Measurements from ENCODE around the gene PREP.
"Not testable (repeated sequence)": the region's sequence is repeated elsewhere in the genome, so short reads cannot be mapped to it uniquely, and the experiment has no call there.

Gene PREP

DNA sequence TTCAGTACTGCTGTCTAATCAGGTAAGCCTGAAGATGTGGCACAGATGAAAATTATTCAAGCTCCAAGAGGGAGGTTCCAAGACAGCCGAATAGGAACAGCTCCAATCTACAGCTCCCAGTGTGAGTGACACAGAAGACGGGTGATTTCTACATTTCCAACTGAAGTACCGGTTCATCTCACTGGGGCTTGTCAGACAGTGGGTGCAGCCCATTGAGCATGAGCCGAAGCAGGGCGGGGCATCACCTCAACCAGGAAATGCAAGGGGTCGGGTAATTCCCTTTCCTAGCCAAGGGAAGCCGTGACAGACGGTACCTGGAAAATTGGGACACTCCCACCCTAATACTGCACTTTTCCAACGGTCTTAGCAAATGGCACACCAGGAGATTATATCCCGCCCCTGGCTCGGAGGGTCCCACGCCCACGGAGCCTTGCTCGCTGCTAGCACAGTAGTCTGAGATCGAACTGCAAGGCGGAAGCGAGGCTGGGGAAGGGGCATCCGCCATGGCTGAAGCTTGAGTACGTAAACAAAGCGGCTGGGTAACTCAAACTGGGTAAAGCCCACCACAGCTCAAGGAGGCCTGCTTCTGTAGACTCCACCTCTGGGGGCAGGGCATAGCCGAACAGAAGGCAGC lies 64.4 kb downstream of the PREP start:
- DNase-seq: not testable (repeated sequence)

DNA sequence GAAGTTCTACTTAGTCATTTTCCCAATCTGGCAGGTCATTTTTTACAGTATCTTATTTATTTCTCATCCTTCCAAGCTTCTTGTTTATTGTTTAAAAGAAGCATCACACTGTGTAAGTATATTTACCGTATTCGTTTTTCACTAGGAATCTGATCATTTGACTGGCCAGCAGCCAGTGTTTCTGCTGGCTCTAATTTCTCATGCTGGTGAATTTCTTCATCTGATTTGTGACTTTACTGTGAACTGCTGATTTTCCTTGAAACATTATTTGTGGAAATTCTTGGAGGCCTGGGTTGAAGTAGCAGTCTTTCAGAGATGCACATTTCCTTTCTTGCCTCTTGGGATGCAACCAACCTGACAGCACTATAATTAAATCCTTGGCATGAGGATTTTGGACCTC lies 65.9 kb downstream of the PREP start:
- no peak for DNase-seq

DNA sequence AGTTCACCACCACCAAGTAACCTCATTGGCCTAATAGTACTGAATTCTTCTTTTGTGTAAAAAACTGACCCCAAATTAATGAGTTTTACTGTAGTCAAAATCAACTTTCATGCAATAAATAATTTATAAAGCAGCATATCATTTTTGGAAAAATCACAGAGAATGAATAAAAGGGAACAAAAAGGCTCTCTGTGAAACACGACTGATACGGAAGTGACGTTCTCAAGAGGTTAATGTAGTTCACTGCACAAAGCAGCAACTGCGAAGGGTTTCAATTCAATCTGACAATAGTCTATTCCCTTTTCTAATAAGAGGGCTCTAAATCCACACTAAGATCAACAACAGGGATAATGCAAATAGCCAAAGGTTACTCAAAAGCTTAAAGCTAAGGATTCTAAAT lies 70.3 kb downstream of the PREP start:
- DNase-seq: no peak

DNA sequence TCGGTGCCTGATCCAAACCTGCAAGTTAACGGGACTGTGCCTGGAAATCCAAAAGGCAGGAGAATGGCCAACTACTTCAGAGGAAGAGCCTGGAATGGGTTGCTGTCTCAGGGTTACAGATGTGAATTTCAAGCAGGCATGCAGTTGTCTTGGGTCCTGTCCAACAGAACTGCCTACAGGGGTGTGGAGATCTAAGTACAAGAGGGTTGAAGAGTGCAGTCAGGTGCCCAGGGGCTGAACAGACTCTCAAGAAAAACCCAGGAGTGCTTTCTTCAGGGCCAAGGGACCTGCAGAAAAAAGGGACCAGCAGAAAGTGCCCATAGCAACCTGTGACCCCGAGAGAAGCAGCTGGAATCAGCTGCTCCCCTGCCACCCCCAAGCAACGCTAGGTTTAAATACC lies 71.0 kb downstream of the PREP start:
- no peak for DNase-seq

DNA sequence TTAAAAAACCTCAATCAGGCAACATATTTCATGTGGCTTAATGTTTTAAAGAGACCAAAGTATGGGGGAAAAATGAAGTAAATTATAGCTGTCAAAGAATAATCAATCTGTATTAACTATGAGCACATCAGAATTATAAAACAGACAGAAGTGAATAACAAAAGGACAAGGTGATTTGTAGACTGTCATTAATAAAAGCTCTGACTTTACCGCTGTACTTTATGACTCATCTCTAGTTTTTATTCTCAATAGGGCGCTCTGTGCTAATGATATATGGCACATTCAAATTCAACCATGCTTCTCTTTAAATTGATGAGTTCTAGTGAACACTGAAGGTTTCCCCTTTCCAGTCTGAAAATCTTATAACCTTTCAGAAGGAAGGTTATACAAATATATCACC lies 72.0 kb downstream of the PREP start:
- DNase-seq: no peak

DNA sequence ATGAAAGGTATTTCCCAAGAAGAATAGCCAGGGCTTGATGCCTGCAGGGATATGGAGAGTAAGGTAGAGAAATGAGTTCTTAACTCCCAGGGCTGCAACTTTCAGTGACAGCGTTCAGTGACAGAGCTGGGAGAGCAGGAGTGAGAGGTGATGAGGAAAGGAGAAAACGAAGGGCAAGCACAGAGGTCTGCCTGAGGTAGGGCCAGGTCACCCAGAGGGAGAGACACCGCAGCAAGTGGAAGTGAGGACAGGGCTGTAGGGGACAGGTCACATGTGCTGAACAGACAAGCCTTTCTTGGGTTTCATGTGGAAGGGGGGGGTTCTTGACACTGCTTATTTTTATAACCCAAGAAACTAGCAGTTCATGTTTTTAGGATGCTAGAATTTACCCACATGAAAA lies 72.5 kb downstream of the PREP start:
- no peak for DNase-seq

DNA sequence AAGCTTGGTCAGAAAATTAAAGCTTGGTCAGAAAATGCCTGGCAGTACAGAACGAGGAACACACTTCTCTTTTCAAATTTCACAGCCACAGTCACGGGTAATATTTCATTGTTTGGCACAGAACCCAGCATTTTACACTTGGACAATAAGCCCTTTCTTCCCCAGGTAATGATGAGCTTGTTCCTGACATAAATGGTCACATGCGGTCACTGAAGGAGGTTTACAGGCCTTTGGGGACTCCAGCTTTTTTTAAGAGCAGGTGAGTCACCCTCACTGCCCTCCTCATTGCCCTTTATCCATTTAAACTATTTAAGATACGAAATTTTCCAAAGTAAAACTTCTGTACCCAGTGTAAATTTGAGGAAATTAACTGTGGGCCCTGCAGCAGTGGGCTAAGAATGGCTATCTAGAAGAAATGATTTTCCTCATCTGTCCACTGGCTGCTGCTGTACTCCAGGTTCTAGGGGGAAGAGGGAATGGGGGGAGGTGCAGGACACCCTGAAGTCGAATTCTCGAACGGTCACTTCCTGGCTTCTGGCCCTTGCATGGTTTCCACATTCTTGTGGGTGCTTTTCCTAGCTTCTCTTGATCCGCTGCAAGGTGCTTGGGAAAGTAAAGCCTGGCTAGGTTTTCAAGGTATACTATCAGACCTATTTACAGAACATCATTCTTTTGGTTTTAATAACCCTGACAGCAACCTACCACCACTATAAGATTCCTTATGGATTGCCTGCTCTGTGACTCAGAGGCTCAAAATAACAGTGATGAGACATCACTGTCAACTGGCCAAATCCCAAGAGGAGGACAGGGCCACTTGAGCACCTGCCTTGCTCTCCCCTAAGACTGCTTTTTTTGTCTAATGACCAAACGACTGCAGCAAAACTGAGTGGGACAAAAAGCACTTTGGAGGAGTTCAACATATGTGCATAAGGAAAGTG lies 75.8 kb downstream of the PREP start:
- peak; percentile 29 to 52 for DNase-seq

DNA sequence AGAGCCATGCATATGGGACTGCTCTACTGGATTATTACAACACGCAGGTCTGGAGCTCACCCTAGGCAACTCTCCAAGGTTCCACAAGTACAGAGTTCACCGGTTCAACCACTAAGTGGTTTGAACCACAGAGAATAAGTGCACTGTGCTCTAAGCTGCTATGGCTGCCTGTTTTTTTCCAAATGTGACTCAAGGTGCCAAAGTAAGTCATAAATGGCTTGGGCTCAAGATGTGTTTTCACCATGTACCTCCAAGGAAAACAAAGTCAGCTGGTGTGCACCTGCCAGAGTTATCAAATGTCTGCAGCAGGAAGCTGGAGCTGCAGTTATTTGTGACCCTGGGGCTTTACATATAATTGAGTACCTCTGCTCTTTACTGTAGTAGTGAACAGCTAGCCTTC lies 76.7 kb downstream of the PREP start:
- DNase-seq: no peak

DNA sequence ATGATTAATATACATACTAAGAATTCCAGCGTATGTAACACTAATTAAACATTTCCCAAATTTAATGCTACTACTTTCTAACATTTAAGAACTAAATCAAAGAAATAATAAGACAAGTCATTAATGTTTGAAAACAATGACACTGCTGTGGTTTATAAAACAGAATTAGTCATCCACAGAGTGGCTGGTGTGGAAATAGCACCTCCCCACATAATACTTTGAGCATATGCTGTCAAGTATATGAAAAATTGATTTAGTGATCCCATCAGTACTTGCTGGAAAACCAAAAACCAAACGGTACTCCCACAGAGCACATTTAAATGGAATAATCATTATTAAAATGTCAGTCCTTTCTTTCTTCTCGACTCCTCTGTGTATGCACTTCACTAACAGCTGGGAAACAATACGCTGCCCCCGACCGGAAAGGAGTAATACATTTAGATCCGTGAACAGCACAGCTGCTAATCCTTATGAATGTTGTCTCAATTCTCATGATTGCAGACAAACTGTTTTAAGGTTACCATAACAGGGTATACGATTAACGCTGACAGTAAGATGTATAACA lies 78.4 kb downstream of the PREP start:
- no peak for DNase-seq

DNA sequence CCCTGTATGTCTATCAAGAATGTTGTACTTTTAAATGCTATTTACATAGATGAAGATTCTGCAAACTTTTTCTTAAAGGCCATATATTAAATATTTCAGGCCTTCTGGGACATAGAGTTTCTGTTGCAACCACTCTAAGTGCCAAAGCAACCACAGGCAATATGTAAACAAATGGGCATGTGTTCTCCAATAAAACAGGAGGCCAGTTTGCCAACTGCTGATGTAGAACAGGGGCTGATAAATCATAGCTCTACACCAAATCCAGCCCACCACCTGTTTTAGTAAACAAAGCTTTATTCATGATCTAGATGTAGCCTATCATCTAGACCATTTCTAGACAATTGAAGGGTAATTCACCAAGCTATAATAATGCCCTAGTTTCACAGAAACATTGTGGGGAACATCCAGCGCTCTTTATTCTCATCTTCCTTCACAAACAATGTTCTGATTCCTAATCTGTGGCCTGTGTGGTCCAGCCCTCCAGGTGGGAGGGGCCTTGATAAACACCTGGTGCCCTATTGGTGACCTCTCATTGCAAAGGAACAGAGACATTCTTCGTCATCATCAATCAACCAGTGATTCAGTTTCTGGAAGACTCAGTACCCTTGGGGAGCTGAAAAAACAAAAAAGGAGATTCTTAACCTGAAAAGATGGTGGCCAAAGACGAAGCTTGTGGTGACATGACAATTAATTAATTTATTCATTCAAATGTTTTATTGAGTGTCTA lies 80.2 kb downstream of the PREP start:
- DNase-seq: no peak

DNA sequence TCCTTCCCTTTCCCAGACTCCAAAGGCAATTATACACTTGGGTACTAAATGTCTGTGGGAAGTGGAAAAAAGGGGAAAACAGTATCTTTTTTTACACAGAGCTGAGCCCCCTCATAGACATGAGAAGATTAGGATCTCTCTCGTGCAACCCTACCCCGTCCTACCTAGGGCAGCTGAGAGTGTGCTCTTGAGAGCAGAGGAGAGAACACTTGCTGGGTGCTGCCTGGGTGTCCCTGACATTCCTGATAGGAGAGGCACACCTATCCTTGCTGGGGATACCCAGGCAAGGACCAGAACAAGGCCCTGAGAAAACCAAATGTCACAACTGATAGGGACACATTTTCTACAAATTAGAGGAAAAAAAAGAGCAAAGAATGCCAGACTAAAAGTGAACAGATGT lies 81.2 kb downstream of the PREP start:
- DNase-seq: no peak

DNA sequence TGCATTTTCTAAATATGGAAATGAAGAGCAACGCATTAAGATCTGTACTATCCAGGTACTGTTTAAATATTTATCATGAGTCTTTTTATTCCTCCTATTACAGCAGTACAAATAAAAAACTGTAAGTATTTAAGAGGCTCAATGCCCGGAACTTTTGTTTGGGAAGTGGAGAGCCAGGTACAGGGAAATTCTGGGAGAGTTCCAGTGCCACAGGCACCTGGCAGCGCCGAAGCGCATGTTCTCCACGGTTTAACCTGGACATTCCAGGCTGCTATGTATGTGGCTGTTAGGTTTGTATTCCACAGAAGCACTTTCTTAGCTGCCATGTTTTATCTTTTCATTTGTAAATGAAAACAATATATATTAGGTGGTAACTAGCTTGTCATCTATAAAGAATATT lies 81.7 kb downstream of the PREP start:
- DNase-seq: no peak

DNA sequence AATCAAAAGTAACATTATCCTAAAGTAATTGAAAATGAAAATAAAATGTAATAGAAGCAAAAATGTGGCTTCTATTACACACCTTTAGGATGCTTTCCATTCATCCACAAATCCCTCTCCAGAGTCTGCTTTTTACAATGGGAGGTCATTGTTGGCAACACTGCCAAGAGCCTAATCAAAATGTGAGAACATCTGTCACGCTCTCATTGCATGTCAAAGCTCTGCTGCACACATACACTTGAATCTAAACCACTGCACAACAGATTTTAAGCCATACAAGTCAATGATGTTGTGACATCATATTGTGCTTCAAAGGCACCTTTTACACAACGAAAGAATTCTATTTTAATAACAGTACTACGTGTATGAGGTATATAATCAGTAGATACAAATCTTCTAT lies 82.1 kb downstream of the PREP start:
- no peak for DNase-seq

DNA sequence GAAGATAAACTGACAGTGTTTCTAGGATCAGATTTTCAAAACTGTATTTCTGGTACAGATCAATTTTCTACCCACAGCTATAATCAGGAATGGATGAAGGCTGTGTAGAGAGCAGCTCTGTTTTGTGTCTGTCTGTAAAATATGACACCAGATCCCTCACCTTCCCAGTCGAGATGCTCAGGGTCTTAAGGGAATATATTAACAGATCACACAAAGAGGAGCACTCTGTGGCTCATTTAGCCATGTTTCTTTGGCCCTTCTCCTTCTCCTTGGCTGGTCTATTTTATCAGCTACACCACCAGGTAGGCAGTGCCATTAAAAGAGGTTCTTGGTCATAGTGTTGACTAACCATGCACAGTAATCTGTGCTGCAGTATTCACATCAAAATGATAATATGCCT lies 82.6 kb downstream of the PREP start:
- no peak for DNase-seq

DNA sequence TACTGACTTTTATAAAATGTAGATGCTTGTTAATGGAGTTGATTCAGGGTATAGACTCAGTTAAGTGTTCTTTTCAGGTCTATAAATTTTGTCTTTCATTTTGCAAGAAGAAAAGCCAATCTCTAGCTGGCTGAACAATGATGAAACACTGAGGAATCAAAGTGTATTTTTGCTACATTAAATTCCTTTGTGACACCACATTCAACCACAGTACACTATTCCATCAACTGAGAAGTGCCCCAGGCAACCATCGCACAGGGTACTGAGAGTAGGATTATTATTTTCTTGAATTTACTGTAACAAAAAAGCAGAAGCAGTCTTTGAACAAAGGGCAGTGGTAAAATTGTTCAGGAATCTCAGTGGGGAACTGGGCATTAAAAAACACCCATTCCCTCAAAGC lies 83.6 kb downstream of the PREP start:
- DNase-seq: no peak

DNA sequence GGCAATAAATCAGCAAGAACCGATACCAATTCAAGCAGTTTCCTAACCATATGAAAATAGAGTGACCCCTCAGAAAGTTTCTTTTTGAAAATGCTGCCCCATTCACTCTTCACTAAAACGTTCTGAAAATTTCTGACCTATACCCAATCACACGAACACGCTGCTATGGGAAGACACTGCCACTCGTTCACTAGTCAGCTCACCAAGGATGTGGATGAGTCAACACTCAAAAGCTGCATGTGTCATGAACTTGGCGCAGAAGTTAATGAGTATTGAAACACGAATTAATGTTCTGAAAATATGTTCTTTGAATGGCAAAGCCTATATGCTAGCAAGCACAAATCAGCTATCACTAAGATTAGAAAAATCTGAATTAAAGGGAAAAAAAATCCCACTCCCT lies 84.2 kb downstream of the PREP start:
- no peak for DNase-seq

DNA sequence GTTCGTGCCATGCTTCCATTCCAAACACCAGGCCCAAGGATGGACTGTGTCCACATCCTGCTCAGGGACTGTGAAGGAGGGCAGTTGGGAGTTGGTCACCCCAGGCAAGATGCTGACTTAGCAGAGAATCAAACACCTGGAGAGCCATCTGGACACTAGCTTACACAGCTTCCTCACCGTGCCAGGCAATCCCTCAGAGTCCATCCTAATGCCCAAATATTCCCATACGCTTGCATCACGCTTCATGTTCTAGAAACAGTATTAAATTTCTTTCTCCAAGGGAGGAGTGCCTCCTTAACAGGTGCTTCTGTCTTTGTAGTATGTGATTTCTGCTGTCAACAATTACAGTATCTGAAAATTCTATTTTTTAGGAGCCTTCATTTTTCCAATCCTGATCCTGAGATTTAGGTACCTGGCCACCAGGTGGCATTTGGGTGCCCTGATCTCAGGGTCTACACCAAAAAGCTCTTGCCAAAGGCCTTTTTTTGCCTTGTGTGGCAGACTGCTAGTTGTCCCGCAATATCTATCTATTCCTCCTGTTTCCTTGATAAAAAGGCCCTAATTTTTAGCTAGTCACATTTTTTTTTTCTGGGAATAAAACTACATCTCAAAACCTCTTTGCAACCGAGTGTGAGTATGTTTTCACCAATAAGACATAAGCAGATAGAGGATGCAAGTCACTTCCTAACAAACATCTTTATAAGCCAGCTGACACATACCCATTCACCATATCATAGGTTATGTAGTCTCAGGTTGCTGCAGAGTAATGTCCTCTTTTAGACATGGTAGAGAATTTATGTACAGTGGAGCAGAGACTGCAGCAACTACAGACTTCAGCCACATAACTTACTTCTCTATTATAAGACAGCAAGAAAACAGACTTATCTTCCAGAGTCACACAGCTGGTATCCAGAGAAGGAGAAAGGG lies 85.0 kb downstream of the PREP start:
- no peak for DNase-seq

DNA sequence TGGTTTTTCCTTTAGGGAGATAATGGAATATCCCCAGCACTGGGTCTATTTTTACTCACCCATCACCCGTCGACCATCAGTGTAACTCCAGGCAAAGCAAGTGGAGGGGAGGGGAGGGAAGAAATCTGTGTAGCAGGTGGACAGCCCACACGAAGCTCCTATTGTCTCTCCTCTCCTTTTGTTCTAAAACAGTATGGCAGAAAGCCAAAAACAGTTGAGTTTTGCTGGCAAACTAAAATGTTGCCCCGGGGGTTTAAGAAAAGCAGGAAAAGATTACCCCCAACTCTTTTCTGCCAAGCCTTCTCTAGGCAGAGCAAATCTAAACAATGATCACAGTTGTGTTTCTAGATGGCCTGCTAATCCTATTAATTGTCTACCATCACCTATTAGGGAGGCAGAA lies 89.7 kb downstream of the PREP start:
- DNase-seq: no peak

DNA sequence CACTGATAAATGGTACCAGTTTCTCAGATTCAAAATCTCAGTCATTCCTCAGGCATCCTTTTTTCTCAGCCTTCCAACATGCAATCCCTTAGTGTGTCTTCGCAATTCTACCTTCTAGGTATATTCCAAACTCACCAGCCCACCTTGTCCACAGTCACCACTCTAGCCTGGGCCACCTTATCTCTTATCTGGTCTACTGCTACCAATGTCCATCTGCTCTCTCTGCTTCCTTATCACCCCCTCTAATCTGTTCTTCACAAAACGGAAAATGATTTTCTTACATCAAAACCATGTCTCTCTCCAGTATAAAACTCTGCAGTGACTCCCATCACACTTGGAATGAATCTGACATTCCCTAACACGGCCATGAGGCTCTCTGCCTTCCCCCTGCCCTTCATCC lies 91.9 kb downstream of the PREP start:
- no peak for DNase-seq

DNA sequence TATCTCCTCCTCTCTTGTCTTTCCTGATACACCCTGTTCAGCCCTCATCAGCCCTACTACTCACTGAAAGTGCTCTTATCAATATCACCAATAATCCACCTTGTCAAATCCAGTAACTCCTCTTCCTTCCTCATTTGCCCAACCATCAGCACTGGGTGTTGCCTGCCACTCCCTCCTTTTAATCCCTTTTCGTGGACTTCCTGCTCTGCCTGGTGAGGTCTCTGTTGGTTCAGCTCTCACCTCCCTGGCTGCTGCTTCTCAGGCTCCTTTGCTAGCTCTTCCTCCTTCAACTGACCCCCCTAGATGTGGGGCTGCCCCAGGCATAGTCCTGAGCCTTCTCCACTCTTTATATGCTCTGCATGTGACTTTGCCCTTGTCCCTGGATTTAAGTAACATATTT lies 92.5 kb downstream of the PREP start:
- DNase-seq: no peak

DNA sequence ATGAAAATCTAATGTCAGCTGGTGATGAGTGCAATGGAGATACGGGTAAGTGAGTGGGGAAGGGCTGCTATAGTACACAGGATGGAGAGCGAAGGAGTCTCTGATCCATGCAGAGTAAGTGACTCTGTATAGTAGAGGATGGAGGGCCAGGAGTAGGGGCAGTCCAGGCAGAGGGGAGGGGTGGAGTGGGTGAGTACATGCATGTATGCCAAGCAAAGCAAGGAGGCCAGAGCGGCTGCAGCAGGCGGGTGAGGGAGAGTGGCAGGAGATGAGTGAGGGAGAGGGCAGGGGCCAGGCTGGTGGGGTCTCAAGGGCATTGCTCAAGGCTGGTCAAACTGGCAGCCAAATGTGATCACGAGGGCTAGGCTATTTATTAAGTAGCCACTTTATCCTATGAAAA lies 94.0 kb downstream of the PREP start:
- DNase-seq: no peak

DNA sequence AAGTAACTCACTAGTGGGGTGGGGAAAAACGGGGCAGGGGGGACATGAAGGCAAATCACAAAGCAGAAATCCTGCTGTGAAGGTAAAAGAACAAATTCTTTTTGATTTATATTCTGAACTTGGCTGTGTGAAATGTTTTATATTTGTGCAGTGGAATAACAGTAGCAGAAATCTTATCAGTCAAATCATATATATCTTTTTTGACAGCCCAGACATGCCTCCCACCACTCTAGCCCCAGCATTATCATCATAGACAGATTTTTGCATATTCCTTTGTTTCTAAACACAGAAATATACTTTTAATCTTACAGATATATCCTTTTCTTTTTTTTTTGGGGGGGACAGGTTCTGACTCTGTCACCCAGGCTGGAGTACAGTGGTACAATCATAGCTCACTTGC lies 97.4 kb downstream of the PREP start:
- no peak for DNase-seq

DNA sequence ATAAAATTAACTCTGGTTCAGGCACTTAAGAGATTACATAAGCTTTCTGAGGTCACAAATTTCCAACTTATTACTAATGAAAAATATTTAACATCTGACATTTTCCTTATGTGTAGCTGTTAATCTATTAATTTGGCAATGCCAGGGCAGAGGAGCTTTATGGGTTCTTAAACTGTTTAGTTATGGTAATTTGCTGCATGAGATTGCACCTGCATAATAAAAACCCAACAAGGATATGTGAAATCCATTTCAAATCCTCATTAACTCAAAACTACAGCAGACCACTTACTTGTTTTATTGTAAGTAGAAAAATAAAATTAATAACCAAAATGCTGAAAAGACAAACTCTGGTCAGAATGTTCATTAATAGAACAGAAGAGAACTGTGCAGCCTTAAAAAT lies 98.1 kb downstream of the PREP start:
- DNase-seq: no peak
